HepG2 (cell line): ENCODE results near the gene SHTN1. TPM values are rescaled to one million over a fixed set of nuclear protein-coding genes. Genes with fewer than 3 reads are reported as not detected.
A peak's percentile ranks its signal among the peaks of the same experiment; 100 is the strongest.

Experiments
- ARNT ChIP-seq: fragments of 450-650 bp; IDR thresholded peaks from 2 replicates; pipeline ENCODE4 v1.6.1; 2017
- BRD4 ChIP-seq: sonication (generic); formaldehyde crosslinking; IDR thresholded peaks from 2 replicates; pipeline ENCODE4 v1.4.0; 2020; ENCODE audit warnings: missing genetic modification reagents
- FLYWCH1 ChIP-seq: sonication (generic); formaldehyde crosslinking; IDR thresholded peaks from 2 replicates; pipeline ENCODE4 v1.8.1; 2023; ENCODE audit warnings: mild to moderate bottlenecking, missing genetic modification reagents
- FOSL2 ChIP-seq: sonication (generic); formaldehyde crosslinking; IDR thresholded peaks from 2 replicates; pipeline ENCODE4 v1.4.0; 2020; ENCODE audit warnings: missing genetic modification reagents
- GTF2F1 ChIP-seq: fragments of 150-350 bp; IDR thresholded peaks from 2 replicates; pipeline ENCODE4 v1.6.1; 2014; ENCODE audit warnings: low read length
- KLF11 ChIP-seq: IDR thresholded peaks from 2 replicates; pipeline ENCODE4 v1.6.1; 2016; ENCODE audit warnings: missing compliant biosample characterization
- KMT2B ChIP-seq: IDR thresholded peaks from 2 replicates; pipeline ENCODE4 v1.6.1; 2016; ENCODE audit warnings: missing genetic modification reagents, missing compliant biosample characterization
- MATR3 ChIP-seq: sonication (generic); formaldehyde crosslinking; IDR thresholded peaks from 2 replicates; pipeline ENCODE4 v1.4.0; 2020; ENCODE audit warnings: missing genetic modification reagents
- NAIF1 ChIP-seq: sonication (generic); formaldehyde crosslinking; IDR thresholded peaks from 2 replicates; pipeline ENCODE4 v1.5.0; 2020; ENCODE audit warnings: mild to moderate bottlenecking, missing genetic modification reagents, borderline replicate concordance
- NFE2L1 ChIP-seq: sonication (generic); formaldehyde crosslinking; IDR thresholded peaks from 2 replicates; pipeline ENCODE4 v1.4.0; 2020; ENCODE audit warnings: missing genetic modification reagents, mild to moderate bottlenecking, borderline replicate concordance
- TCF7 ChIP-seq: sonication (generic); IDR thresholded peaks from 2 replicates; pipeline ENCODE4 v1.6.1; 2016; ENCODE audit warnings: antibody characterized with exemption, low read depth
- U2AF2 ChIP-seq: fragments of 200-400 bp; formaldehyde crosslinking; IDR thresholded peaks from 2 replicates; pipeline ENCODE4 v1.6.1; 2017; ENCODE audit warnings: low read depth, mild to moderate bottlenecking, low read length
- ZFX ChIP-seq: sonication (generic); formaldehyde crosslinking; IDR thresholded peaks from 2 replicates; pipeline ENCODE4 v1.4.0; 2020; ENCODE audit warnings: mild to moderate bottlenecking, low read depth, missing genetic modification reagents, moderate library complexity
- ZNF317 ChIP-seq: sonication (generic); formaldehyde crosslinking; IDR thresholded peaks from 2 replicates; pipeline ENCODE4 v1.5.0; 2020; ENCODE audit warnings: mild to moderate bottlenecking, missing genetic modification reagents
- ZNF333 ChIP-seq: sonication (generic); formaldehyde crosslinking; IDR thresholded peaks from 2 replicates; pipeline ENCODE4 v1.4.0; 2020; ENCODE audit warnings: mild to moderate bottlenecking, missing genetic modification reagents, borderline replicate concordance
- ZNF460 ChIP-seq: sonication (generic); formaldehyde crosslinking; IDR thresholded peaks from 2 replicates; pipeline ENCODE4 v1.5.1; 2020; ENCODE audit warnings: missing genetic modification reagents, mild to moderate bottlenecking, borderline replicate concordance
- ZNF543 ChIP-seq: sonication (generic); formaldehyde crosslinking; IDR thresholded peaks from 2 replicates; pipeline ENCODE4 v1.4.0; 2020; ENCODE audit warnings: mild to moderate bottlenecking, missing genetic modification reagents
- ZNF552 ChIP-seq: sonication (generic); formaldehyde crosslinking; IDR thresholded peaks from 2 replicates; pipeline ENCODE4 v1.9.0; 2022; ENCODE audit warnings: missing genetic modification reagents, mild to moderate bottlenecking, borderline replicate concordance
- polyA plus RNA-seq, 8 experiments: library from polyadenylated mRNA; depleted of rRNA in 3 of 8; stranded (reverse) in 7 of 8; unstranded in 1 of 8; fragments of >200 nt; fragmentation: Illumina TruSeq in 4 of 8; extraction: Trizol in 4 of 8; gene quantifications; 2 replicates each; pipeline versions ENCODE4 v1.2.1 to v1.2.3, GENCODE V29; 2011 to 2016; ENCODE audit warnings: low read depth in 4 of 8, missing spikeins in 1 of 8, mixed read lengths in 1 of 8; ENCODE audit not compliant: insufficient read depth in 1 of 8
- total RNA-seq, 5 experiments: library from RNA; depleted of rRNA; stranded (reverse); fragments of >200 nt; fragmentation: Illumina TruSeq; extraction: Trizol; gene quantifications; 2 replicates each; pipeline ENCODE4 v1.2.3, GENCODE V29; 2016; ENCODE audit warnings: low read depth in 1 of 5
- TF ChIP-seq, protein P1 (sequence below): IDR thresholded peaks from 2 replicates; pipeline ENCODE4 v1.6.1; 2016; ENCODE audit warnings: low read depth, control low read depth
- TF ChIP-seq, protein P2 (sequence below): IDR thresholded peaks from 2 replicates; pipeline ENCODE4 v1.6.1; 2016; ENCODE audit warnings: missing genetic modification reagents, missing compliant biosample characterization
- TF ChIP-seq, protein P3 (sequence below): sonication (generic); formaldehyde crosslinking; conservative IDR thresholded peaks from 2 replicates; pipeline ENCODE4 v1.4.0; 2020; ENCODE audit warnings: missing genetic modification reagents
- TF ChIP-seq, protein P4 (sequence below), 2 experiments: sonication (generic) in 1 of 2; formaldehyde crosslinking in 1 of 2; IDR thresholded peaks; 2 replicates each; pipeline versions ENCODE4 v1.5.1 to v1.6.1; 2011 to 2020; ENCODE audit warnings: borderline replicate concordance in 1 of 2, low read depth in 1 of 2, low read length in 1 of 2, mild to moderate bottlenecking in 1 of 2, missing genetic modification reagents in 1 of 2, moderate library complexity in 1 of 2
- TF ChIP-seq, protein P5 (sequence below): IDR thresholded peaks from 2 replicates; pipeline ENCODE4 v1.6.1; 2016; ENCODE audit warnings: missing compliant biosample characterization, missing genetic modification reagents, borderline replicate concordance
- TF ChIP-seq, protein P6 (sequence below): sonication (generic); formaldehyde crosslinking; IDR thresholded peaks from 2 replicates; pipeline ENCODE4 v1.8.1; 2023; ENCODE audit warnings: mild to moderate bottlenecking, inconsistent platforms, moderate library complexity, missing genetic modification reagents, borderline replicate concordance

SHTN1 gene
- total and polyA plus RNA-seq, 2 of the 13 experiments (the other 11 are each of a cell fraction or from before 2014, with no cell fraction given) = 11.3 to 15.6 TPM

DNA sequence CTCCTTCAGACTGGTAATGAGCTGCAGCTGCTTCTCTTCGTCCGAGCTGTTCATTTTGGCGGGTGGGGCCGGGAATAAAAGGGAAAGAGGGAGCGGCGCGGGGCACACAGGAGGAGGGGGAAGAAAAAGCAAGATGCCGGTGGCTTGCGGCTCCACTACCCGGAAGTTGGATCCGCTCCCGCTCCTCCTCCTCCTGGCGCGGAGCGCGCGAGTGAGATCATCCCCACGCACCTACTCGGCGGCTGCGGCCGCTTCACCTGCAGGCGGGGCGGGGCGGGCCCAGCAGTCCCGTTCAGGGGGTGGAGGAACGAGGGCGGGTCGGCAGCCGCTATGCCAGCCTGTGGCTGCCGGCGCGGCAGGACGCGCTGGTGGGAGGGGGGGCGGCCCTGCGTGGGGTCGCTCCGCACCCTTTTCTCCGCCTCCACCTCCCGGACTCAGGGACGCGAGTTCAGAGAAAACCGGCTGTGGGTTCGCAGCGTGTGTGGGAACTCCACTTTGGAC, at the start of gene SHTN1 (continued):
- TF ChIP-seq BRD4 (CRISPR knock-in tag) (no peak), NFE2L1 (no peak), KMT2B (CRISPR knock-in tag) (peak; percentile 46; the same call in 1 of the 2 replicates), ZNF543 (CRISPR knock-in tag) (no peak), ZNF317 (no peak), NAIF1 (CRISPR knock-in tag) (no peak), ZFX (CRISPR knock-in tag) (peak; percentile 79), U2AF2 (no peak), GTF2F1 (no peak), TCF7 (no peak), ZNF460 (CRISPR knock-in tag) (no peak), FOSL2 (CRISPR knock-in tag) (peak; percentile 49; the same call in 1 of the 2 replicates), ZNF333 (no peak; the same call in 1 of the 2 replicates), KLF11 (CRISPR knock-in tag) (no peak), ZNF552 (CRISPR knock-in tag) (no peak; the same call in 1 of the 2 replicates), ARNT (no peak), FLYWCH1 (no peak), MATR3 (CRISPR knock-in tag) (no peak)
- TF ChIP-seq, protein P1, sequence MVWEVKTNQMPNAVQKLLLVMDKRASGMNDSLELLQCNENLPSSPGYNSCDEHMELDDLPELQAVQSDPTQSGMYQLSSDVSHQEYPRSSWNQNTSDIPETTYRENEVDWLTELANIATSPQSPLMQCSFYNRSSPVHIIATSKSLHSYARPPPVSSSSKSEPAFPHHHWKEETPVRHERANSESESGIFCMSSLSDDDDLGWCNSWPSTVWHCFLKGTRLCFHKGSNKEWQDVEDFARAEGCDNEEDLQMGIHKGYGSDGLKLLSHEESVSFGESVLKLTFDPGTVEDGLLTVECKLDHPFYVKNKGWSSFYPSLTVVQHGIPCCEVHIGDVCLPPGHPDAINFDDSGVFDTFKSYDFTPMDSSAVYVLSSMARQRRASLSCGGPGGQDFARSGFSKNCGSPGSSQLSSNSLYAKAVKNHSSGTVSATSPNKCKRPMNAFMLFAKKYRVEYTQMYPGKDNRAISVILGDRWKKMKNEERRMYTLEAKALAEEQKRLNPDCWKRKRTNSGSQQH (CRISPR knock-in tag) = 0 out of 2 replicates have a peak, but pooled peaks have one; percentile 56
- TF ChIP-seq, protein P2, sequence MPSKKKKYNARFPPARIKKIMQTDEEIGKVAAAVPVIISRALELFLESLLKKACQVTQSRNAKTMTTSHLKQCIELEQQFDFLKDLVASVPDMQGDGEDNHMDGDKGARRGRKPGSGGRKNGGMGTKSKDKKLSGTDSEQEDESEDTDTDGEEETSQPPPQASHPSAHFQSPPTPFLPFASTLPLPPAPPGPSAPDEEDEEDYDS (CRISPR knock-in tag) = no peak
- TF ChIP-seq, protein P3, sequence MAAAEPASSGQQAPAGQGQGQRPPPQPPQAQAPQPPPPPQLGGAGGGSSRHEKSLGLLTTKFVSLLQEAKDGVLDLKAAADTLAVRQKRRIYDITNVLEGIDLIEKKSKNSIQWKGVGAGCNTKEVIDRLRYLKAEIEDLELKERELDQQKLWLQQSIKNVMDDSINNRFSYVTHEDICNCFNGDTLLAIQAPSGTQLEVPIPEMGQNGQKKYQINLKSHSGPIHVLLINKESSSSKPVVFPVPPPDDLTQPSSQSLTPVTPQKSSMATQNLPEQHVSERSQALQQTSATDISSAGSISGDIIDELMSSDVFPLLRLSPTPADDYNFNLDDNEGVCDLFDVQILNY (CRISPR knock-in tag) = no peak
- TF ChIP-seq, protein P4, sequence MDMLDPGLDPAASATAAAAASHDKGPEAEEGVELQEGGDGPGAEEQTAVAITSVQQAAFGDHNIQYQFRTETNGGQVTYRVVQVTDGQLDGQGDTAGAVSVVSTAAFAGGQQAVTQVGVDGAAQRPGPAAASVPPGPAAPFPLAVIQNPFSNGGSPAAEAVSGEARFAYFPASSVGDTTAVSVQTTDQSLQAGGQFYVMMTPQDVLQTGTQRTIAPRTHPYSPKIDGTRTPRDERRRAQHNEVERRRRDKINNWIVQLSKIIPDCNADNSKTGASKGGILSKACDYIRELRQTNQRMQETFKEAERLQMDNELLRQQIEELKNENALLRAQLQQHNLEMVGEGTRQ (IDR thresholded peaks at IDR 0.05; ENCODE audit: low read depth, low read length) = no peak
- TF ChIP-seq, protein P4 (CRISPR knock-in tag; IDR thresholded peaks at IDR 0.05; ENCODE audit: borderline replicate concordance) = no peak
- TF ChIP-seq, protein P5, sequence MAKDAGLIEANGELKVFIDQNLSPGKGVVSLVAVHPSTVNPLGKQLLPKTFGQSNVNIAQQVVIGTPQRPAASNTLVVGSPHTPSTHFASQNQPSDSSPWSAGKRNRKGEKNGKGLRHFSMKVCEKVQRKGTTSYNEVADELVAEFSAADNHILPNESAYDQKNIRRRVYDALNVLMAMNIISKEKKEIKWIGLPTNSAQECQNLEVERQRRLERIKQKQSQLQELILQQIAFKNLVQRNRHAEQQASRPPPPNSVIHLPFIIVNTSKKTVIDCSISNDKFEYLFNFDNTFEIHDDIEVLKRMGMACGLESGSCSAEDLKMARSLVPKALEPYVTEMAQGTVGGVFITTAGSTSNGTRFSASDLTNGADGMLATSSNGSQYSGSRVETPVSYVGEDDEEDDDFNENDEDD = peak; percentile 61; the same call in 1 of the 2 replicates
- TF ChIP-seq, protein P6, sequence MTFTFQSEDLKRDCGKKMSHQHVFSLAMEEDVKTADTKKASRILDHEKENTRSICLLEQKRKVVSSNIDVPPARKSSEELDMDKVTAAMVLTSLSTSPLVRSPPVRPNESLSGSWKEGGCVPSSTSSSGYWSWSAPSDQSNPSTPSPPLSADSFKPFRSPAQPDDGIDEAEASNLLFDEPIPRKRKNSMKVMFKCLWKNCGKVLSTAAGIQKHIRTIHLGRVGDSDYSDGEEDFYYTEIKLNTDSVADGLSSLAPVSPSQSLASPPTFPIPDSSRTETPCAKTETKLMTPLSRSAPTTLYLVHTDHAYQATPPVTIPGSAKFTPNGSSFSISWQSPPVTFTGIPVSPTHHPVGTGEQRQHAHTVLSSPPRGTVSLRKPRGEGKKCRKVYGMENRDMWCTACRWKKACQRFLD (CRISPR knock-in tag) = 0 out of 2 replicates have a peak, but pooled peaks have one; percentile 31
